BE2C (cell line): ENCODE measurements around the gene PTPRG.

Experiments
- DNase-seq: peaks from one replicate; pipeline ENCODE4 v3.0.0-alpha.2; 2020
- H3K27me3 ChIP-seq: fragments of 250-450 bp; sonication (Bioruptor Pico); 2 replicates; pipeline ENCODE4 v1.5.1; 2020; ENCODE audit warnings: mild to moderate bottlenecking
- H3K36me3 ChIP-seq: fragments of 250-450 bp; sonication (Bioruptor Pico); 2 replicates; pipeline ENCODE4 v1.5.1; 2020; ENCODE audit warnings: mild to moderate bottlenecking
- H3K4me1 ChIP-seq: fragments of 250-450 bp; sonication (Bioruptor Pico); 2 replicates; pipeline ENCODE4 v1.5.1; 2020
- H3K4me3 ChIP-seq: 2 replicates; pipeline ENCODE4 v1.5.1; 2011; ENCODE audit warnings: low read depth, low read length
- H3K9me3 ChIP-seq: fragments of 250-450 bp; sonication (Bioruptor Pico); 2 replicates; pipeline ENCODE4 v1.5.1; 2020
- CTCF ChIP-seq: IDR thresholded peaks from 2 replicates; pipeline ENCODE4 v1.5.1; 2012; ENCODE audit warnings: mild to moderate bottlenecking, low read depth, low read length

Gene PTPRG

DNA sequence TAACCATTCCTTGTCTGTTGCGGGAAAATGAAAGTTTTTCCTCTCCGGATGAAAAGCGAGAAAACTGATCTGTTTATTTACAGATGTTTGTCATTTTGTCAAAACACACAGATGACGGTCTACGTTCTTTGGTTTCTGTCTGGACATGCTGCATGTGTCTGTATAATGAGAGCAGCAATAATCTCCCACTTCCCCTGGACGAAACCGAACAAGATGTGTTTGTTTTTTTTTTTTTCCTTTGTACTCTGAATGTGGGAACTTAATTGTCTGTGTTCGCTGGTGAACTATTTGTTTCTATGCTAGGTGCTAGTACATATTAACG lies 33.6 kb downstream of the PTPRG start:
- Histone ChIP-seq H3K4me1 (0 out of 2 replicates have a peak, but pooled peaks cover 5% of the 10 kb centered on the region), H3K4me3 (no peak overlapping the region), H3K36me3 (no peaks in the 10 kb centered on the region), H3K27me3 (no peaks in the 10 kb centered on the region), H3K9me3 (no peaks in the 10 kb centered on the region)
- DNase-seq = no peak
- TF ChIP-seq CTCF = no peak

GRCh38 chr3:61595288-61595687 lies 33.9 kb downstream of the PTPRG start:
- Histone ChIP-seq H3K9me3 (no peaks in the 10 kb centered on the region), H3K27me3 (no peaks in the 10 kb centered on the region), H3K4me1 (0 out of 2 replicates have a peak, but pooled peaks cover 5% of the 10 kb centered on the region), H3K4me3 (no peak overlapping the region), H3K36me3 (no peaks in the 10 kb centered on the region)
- no peak for TF ChIP-seq CTCF
- no peak for DNase-seq

GRCh38 chr3:61595826-61596225 lies 34.5 kb downstream of the PTPRG start:
- Histone ChIP-seq H3K4me3 (no peak overlapping the region), H3K9me3 (no peaks in the 10 kb centered on the region), H3K4me1 (0 out of 2 replicates have a peak, but pooled peaks cover 5% of the 10 kb centered on the region), H3K36me3 (no peaks in the 10 kb centered on the region), H3K27me3 (no peaks in the 10 kb centered on the region)
- no peak for DNase-seq
- no peak for TF ChIP-seq CTCF

DNA sequence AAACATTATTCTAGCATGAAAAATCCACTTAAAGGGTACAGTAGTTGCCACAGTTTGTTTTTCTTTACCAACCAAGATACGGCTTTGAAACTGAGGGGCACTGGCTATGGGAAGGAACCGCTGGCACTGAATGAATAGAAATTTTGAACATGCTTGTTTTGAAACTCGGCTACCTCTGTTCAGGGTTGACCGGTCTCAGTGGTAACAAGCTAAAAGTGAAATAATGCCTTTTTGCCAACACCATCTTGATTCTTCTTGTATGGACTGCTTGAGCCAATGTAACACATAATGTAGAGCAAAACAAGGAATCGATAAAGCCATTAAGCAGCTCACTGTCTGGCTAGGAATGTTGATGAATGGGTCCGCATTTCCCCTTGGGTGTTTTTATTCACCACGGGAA lies 36.5 kb downstream of the PTPRG start:
- Histone ChIP-seq H3K36me3 (no peaks in the 10 kb centered on the region), H3K27me3 (no peaks in the 10 kb centered on the region), H3K9me3 (no peaks in the 10 kb centered on the region), H3K4me3 (no peak overlapping the region), H3K4me1 (no peaks in the 10 kb centered on the region)
- no peak for TF ChIP-seq CTCF
- no peak for DNase-seq

GRCh38 chr3:61600195-61600594 lies 38.8 kb downstream of the PTPRG start:
- H3K4me1 ChIP-seq = no peaks in the 10 kb centered on the region
- no peaks in the 10 kb centered on the region for H3K9me3 ChIP-seq
- no peaks in the 10 kb centered on the region for H3K27me3 ChIP-seq
- no peak for TF ChIP-seq CTCF
- no peak overlapping the region for H3K4me3 ChIP-seq
- no peaks in the 10 kb centered on the region for H3K36me3 ChIP-seq
- no peak for DNase-seq

GRCh38 chr3:61601831-61602230 lies 40.5 kb downstream of the PTPRG start:
- no peaks in the 10 kb centered on the region for H3K36me3 ChIP-seq
- H3K27me3 ChIP-seq = no peaks in the 10 kb centered on the region
- no peaks in the 10 kb centered on the region for H3K4me1 ChIP-seq
- H3K9me3 ChIP-seq = no peaks in the 10 kb centered on the region
- no peak for DNase-seq
- no peak for TF ChIP-seq CTCF
- H3K4me3 ChIP-seq = no peak overlapping the region
